ENCODE measurements around the gene GDPGP1.
"Not testable (repeated sequence)": the region's sequence is repeated elsewhere in the genome, so short reads cannot be mapped to it uniquely, and the experiment has no call there.

GRCh38 chr15:90293040-90293810 is 59.2 kb downstream of the GDPGP1 start:
- not testable (repeated sequence) for TF ChIP-seq CBX8 (IDR thresholded peaks at IDR 0.05); MAZ (IDR thresholded peaks at IDR 0.05; ENCODE audit: borderline replicate concordance, low read depth, low read length); NFE2L2 (conservative IDR thresholded peaks at IDR 0.05; ENCODE audit: low read length)
- TF ChIP-seq CTCF (IDR thresholded peaks at IDR 0.05), result peak; percentile 90
